B cell (primary cell): ENCODE results near the gene TTC39B.

ENCODE experiments used
- CTCF ChIP-seq: fragments of 200-600 bp; IDR thresholded peaks from one replicate; pipeline ENCODE4 v1.8.0; 2022; ENCODE audit warnings: antibody characterized with exemption, mild to moderate bottlenecking
- EZH2 ChIP-seq: IDR thresholded peaks from 2 replicates; pipeline ENCODE4 v1.6.1; 2012; ENCODE audit warnings: borderline replicate concordance, low read depth, mild to moderate bottlenecking, moderate library complexity, low read length; ENCODE audit not compliant: insufficient read depth, poor library complexity, severe bottlenecking

GRCh38 chr9:15249981-15250380, 57.0 kb downstream of the TTC39B start:
- TF ChIP-seq EZH2, result no peak
- no peak for TF ChIP-seq CTCF
